Erythroblast (primary cell): ENCODE measurements around the gene POR.

Experiments
- DNase-seq, 2 experiments: peaks; one replicate each; lab custom pipeline; 2025; lab: John Stamatoyannopoulos, UW
- GATA1 ChIP-seq: IDR thresholded peaks from 2 replicates; pipeline ENCODE4 v1.6.1; 2011; ENCODE audit warnings: low read depth, mild to moderate bottlenecking, control low read depth, low read length, moderate library complexity
- POLR2A ChIP-seq: IDR thresholded peaks from 2 replicates; pipeline ENCODE4 v1.6.1; 2011; ENCODE audit warnings: mild to moderate bottlenecking, low read length

POR gene

GRCh38 chr7:75962607-75963380, 47.8 kb downstream of the POR start:
- no peak for TF ChIP-seq GATA1
- no peak for TF ChIP-seq POLR2A

GRCh38 chr7:75963381-75963995, 48.5 kb downstream of the POR start:
- no peak for DNase-seq
- TF ChIP-seq GATA1: no peak
- TF ChIP-seq POLR2A: no peak

More at GRCh38 chr7:75962607-75963380, 47.8 kb downstream of the POR start:
- DNase-seq: no peak

- no peak for DNase-seq
Observed at GRCh38 chr7:75965617-75966016, 50.7 kb downstream of the POR start.

GRCh38 chr7:75966190-75966961, 51.4 kb downstream of the POR start:
- TF ChIP-seq POLR2A (no peak), GATA1 (no peak)
- DNase-seq: no peak

More at GRCh38 chr7:75965617-75966016, 50.7 kb downstream of the POR start:
- TF ChIP-seq POLR2A (no peak), GATA1 (no peak)

- no peak for DNase-seq
Observed at GRCh38 chr7:75967055-75967454, 52.1 kb downstream of the POR start.

GRCh38 chr7:75967487-75967997, 52.6 kb downstream of the POR start:
- DNase-seq: no peak
- no peak for TF ChIP-seq POLR2A

More at GRCh38 chr7:75967055-75967454, 52.1 kb downstream of the POR start:
- TF ChIP-seq POLR2A (no peak), GATA1 (no peak)

GRCh38 chr7:75968012-75968411, 53.1 kb downstream of the POR start:
- DNase-seq: no peak
- TF ChIP-seq GATA1 (no peak), POLR2A (no peak)

GRCh38 chr7:75968561-75969001, 53.6 kb downstream of the POR start:
- no peak for DNase-seq
- TF ChIP-seq GATA1: no peak
- no peak for TF ChIP-seq POLR2A

- no peak for DNase-seq
- TF ChIP-seq POLR2A (no peak), GATA1 (no peak)
Observed at GRCh38 chr7:75969182-75969581, 54.2 kb downstream of the POR start.

- no peak for TF ChIP-seq GATA1
- no peak for TF ChIP-seq POLR2A
- DNase-seq: peak in 1 of 2 experiments; percentile 13
Observed at GRCh38 chr7:75969704-75970498, 54.9 kb downstream of the POR start.

- TF ChIP-seq GATA1: no peak
- TF ChIP-seq POLR2A: no peak
- no peak for DNase-seq
Observed at GRCh38 chr7:75971309-75971960, 56.5 kb downstream of the POR start.

- peak in 1 of 2 experiments; percentile 19 for DNase-seq
- no peak for TF ChIP-seq POLR2A
- no peak for TF ChIP-seq GATA1
Observed at GRCh38 chr7:75971961-75972763, 57.2 kb downstream of the POR start.
